Mesenchymal stem cell (in vitro differentiated cells and primary cell): ENCODE data around the gene SAPCD2.

ENCODE experiments used
- DNase-seq: peaks from one replicate; pipeline ENCODE4 v3.0.0-alpha.2; 2013
- H2AFZ ChIP-seq: one replicate; pipeline ENCODE4 v1.6.1; 2013; ENCODE audit warnings: low read depth, mild to moderate bottlenecking, control low read depth, inconsistent platforms, low read length, moderate library complexity
- H2AK5ac ChIP-seq: 2 replicates; pipeline ENCODE4 v1.6.1; 2013; ENCODE audit warnings: low read length, moderate library complexity, mild to moderate bottlenecking, inconsistent platforms; ENCODE audit not compliant: severe bottlenecking
- H2BK120ac ChIP-seq: one replicate; pipeline ENCODE4 v1.6.1; 2013; ENCODE audit warnings: low read depth, mild to moderate bottlenecking, inconsistent platforms, low read length, moderate library complexity
- H2BK12ac ChIP-seq, 2 experiments: one replicate each; pipeline ENCODE4 v1.6.1; 2013; ENCODE audit warnings: inconsistent platforms in 2 of 2, low read length in 2 of 2, mild to moderate bottlenecking in 2 of 2, moderate library complexity in 2 of 2, control low read depth in 1 of 2
- H2BK15ac ChIP-seq: one replicate; pipeline ENCODE4 v1.6.1; 2013; ENCODE audit warnings: mild to moderate bottlenecking, low read depth, inconsistent platforms; ENCODE audit not compliant: poor library complexity, severe bottlenecking
- H2BK5ac ChIP-seq: 2 replicates; pipeline ENCODE4 v1.6.1; 2013; ENCODE audit warnings: low read depth, mild to moderate bottlenecking, low read length, control low read depth, inconsistent platforms; ENCODE audit not compliant: poor library complexity, severe bottlenecking
- H3K14ac ChIP-seq, 2 experiments: one replicate each; pipeline ENCODE4 v1.6.1; 2013; ENCODE audit warnings: inconsistent platforms in 2 of 2, low read length in 2 of 2, control low read depth in 1 of 2, mild to moderate bottlenecking in 1 of 2, moderate library complexity in 1 of 2
- H3K18ac ChIP-seq, 2 experiments: one replicate each; pipeline ENCODE4 v1.6.1; 2013; ENCODE audit warnings: inconsistent platforms in 2 of 2, low read length in 2 of 2, control low read depth in 1 of 2, low read depth in 1 of 2, mild to moderate bottlenecking in 1 of 2
- H3K23ac ChIP-seq, 2 experiments: one replicate each; pipeline ENCODE4 v1.6.1; 2013; ENCODE audit warnings: inconsistent platforms in 2 of 2, low read length in 2 of 2, mild to moderate bottlenecking in 2 of 2, moderate library complexity in 2 of 2, control low read depth in 1 of 2
- H3K27ac ChIP-seq: 2 replicates; pipeline ENCODE4 v1.5.1; 2013; ENCODE audit warnings: mild to moderate bottlenecking, moderate library complexity, low read length, control low read depth, inconsistent platforms; ENCODE audit not compliant: poor library complexity, severe bottlenecking
- H3K27me3 ChIP-seq, 2 experiments: 2 replicates each; pipeline versions ENCODE4 v1.6.1 to v1.7.0; 2013; ENCODE audit warnings: low read length in 2 of 2, mild to moderate bottlenecking in 2 of 2, moderate library complexity in 2 of 2, control low read depth in 1 of 2, inconsistent platforms in 1 of 2; ENCODE audit not compliant: control insufficient read depth in 1 of 2, insufficient read depth in 1 of 2
- H3K36me3 ChIP-seq, 2 experiments: 2 replicates each; pipeline versions ENCODE4 v1.6.1 to v1.7.0; 2013; ENCODE audit warnings: low read length in 2 of 2, control low read depth in 1 of 2, inconsistent platforms in 1 of 2, low read depth in 1 of 2, mild to moderate bottlenecking in 1 of 2; ENCODE audit not compliant: insufficient read depth in 2 of 2, control insufficient read depth in 1 of 2
- H3K4ac ChIP-seq, 2 experiments: one replicate each; pipeline ENCODE4 v1.6.1; 2013; ENCODE audit warnings: inconsistent platforms in 2 of 2, low read length in 2 of 2, mild to moderate bottlenecking in 2 of 2, moderate library complexity in 2 of 2, control low read depth in 1 of 2, low read depth in 1 of 2
- H3K4me1 ChIP-seq: 2 replicates; pipeline ENCODE4 v1.6.1; 2013; ENCODE audit warnings: low read depth, low read length, control low read depth; ENCODE audit not compliant: control insufficient read depth, insufficient read depth
- H3K4me2 ChIP-seq: 2 replicates; pipeline ENCODE4 v1.6.1; 2013; ENCODE audit warnings: low read length, mild to moderate bottlenecking, inconsistent platforms; ENCODE audit not compliant: poor library complexity, severe bottlenecking
- H3K4me3 ChIP-seq, 2 experiments: 2 replicates each; pipeline versions ENCODE4 v1.5.1 to v1.7.0; 2013; ENCODE audit warnings: low read length in 2 of 2, mild to moderate bottlenecking in 2 of 2, control low read depth in 1 of 2, low read depth in 1 of 2; ENCODE audit not compliant: insufficient read depth in 1 of 2
- H3K79me1 ChIP-seq: replicated peaks from 2 replicates; pipeline ENCODE4 v1.6.1; 2013; ENCODE audit warnings: mild to moderate bottlenecking, control low read depth, low read length, inconsistent platforms; ENCODE audit not compliant: poor library complexity, severe bottlenecking
- H3K9ac ChIP-seq: 2 replicates; pipeline ENCODE4 v1.7.0; 2013; ENCODE audit warnings: mild to moderate bottlenecking, low read length, moderate library complexity
- H3K9me3 ChIP-seq: 2 replicates; pipeline ENCODE4 v1.7.0; 2013; ENCODE audit warnings: mild to moderate bottlenecking, low read length; ENCODE audit not compliant: control insufficient read depth
- H4K8ac ChIP-seq: one replicate; pipeline ENCODE4 v1.6.1; 2013; ENCODE audit warnings: inconsistent platforms, mild to moderate bottlenecking, low read length, moderate library complexity
- H4K91ac ChIP-seq: one replicate; pipeline ENCODE4 v1.6.1; 2013; ENCODE audit warnings: mild to moderate bottlenecking, low read length, inconsistent platforms
- WGBS: methylation state at CpG from one replicate; pipeline ENCODE4 v1.1.7; 2013; ENCODE audit warnings: mixed read lengths; 5-methylcytosine and 5-hydroxymethylcytosine counted together

SAPCD2 gene

DNA sequence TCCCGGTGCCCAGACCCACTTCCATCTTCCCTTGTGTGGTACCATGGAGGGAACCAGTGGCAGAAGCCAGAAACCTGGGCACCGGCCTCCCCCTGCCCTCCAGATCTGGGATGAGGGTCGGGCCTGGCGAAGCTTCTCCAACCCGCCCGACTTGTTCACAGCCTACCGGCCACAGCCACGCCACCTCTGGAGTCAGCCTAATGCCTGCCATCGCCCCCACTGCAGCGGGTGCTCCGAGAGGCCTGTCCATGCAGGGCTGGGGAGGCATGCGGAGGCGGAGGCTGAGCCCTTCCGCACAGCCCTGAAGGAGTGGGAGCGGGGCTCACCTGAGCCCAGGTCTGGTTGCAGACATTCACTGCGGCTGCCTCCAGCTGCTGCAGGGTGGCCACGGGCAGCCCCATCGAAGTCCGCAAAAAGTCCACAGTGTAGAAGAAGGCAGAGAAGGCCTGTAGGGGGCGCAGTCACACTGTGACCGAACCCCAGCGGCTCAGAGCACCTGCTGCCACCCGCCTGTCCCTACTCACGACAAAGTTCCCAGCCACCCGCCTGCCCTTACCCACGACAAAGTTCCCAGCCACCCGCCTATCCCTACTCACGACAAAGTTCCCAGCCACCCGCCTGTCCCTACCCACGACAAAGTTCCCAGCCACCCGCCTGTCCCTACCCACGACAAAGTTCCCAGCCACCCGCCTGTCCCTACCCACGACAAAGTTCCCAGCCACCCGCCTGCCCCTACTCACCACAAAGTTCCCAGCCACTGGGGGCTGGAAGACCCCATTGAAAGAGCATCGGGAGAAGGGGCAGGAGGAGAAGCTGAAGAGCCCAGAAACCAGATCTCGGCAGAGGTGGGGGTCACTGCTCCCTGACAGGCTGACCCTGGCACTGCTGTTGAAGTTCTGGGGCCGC, 20.6 kb downstream of the SAPCD2 start:
- 48% methylated on average over 38 of the region's 38 CpGs for WGBS
- no peak overlapping the region for H3K14ac ChIP-seq
- no peak overlapping the region for H3K27ac ChIP-seq
- no peak overlapping the region for H3K4ac ChIP-seq
- no peak overlapping the region for H2BK15ac ChIP-seq
- no peak overlapping the region for H4K91ac ChIP-seq
- H4K8ac ChIP-seq: no peak overlapping the region
- no peak overlapping the region for H2BK12ac ChIP-seq
- peak; percentile 32 for DNase-seq
- no peak overlapping the region for H3K4me2 ChIP-seq
- no peak overlapping the region for H3K4me3 ChIP-seq
- H3K4me1 ChIP-seq: peaks cover 30% of the 10 kb centered on the region
- H3K9ac ChIP-seq: no peak overlapping the region
- no peak overlapping the region for H2AFZ ChIP-seq
- H3K23ac ChIP-seq: peak overlapping the region in 1 of 2 experiments; percentile 51
- no peaks in the 10 kb centered on the region for H3K79me1 ChIP-seq
- H2BK5ac ChIP-seq: no peak overlapping the region
- no peak overlapping the region for H2AK5ac ChIP-seq
- no peaks in the 10 kb centered on the region for H3K9me3 ChIP-seq
- H3K27me3 ChIP-seq: peaks cover 73 to 79% of the 10 kb centered on the region in 2 experiments
- H3K18ac ChIP-seq: no peak overlapping the region
- no peaks in the 10 kb centered on the region for H3K36me3 ChIP-seq
- no peak overlapping the region for H2BK120ac ChIP-seq

DNA sequence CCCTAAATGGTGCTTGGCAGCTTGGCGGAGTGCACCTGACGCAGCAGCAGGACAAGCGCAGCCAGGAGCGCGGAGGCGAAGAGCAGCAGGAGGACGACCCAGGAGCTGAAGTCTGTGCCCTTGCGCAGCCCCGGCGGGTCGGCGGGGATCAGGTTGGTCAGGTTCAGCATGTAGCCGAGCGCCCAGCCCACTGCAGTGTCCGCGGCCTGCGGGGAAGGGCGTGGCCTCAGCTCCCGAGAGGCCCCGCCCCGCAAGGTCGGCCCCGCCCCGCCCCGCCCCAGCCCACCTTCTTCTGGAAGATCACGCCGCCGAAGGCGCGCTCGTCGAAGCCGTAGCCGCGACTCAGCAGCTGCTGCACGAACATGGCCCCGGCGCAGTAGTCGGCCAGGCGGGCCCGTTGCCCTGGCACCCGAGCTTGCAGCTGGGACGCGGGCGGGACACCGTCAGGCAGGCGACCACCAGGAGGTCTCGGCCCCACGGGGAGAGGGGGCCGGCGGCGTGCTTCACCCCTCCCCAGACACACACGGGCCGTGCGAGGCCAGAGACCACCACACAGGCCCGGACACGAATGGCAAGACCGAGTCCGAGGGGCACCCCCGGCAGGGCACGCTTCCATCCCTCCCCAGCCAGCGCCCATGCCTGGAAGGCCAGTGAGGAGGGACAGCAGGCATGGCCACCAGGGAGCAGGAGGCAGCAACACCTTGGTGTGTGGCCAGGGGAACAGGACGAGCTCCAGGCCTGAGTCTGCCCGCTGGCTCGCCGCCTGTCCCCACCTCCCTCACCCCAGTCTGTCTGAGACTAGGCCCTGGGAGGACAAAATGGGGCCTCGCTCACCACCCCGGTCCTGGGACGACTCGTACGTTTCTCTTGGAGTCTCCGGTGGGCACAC, 21.5 kb downstream of the SAPCD2 start:
- Histone ChIP-seq H2BK15ac (no peak overlapping the region), H3K27ac (no peak overlapping the region), H2BK120ac (no peak overlapping the region), H3K4me2 (no peak overlapping the region), H3K9ac (no peak overlapping the region), H3K23ac (peak overlapping the region in 1 of 2 experiments; percentile 53), H3K4me1 (peaks cover 34% of the 10 kb centered on the region), H3K4ac (no peak overlapping the region), H3K79me1 (no peaks in the 10 kb centered on the region), H2BK5ac (no peak overlapping the region), H3K27me3 (peaks cover 64 to 81% of the 10 kb centered on the region in 2 experiments), H2AK5ac (no peak overlapping the region), H2BK12ac (no peak overlapping the region), H3K36me3 (no peaks in the 10 kb centered on the region), H2AFZ (no peak overlapping the region), H3K4me3 (no peak overlapping the region), H4K8ac (no peak overlapping the region), H4K91ac (no peak overlapping the region), H3K9me3 (no peaks in the 10 kb centered on the region), H3K14ac (no peak overlapping the region), H3K18ac (no peak overlapping the region)
- no peak for DNase-seq
- 62% methylated on average over 48 of the region's 72 CpGs for WGBS

DNA sequence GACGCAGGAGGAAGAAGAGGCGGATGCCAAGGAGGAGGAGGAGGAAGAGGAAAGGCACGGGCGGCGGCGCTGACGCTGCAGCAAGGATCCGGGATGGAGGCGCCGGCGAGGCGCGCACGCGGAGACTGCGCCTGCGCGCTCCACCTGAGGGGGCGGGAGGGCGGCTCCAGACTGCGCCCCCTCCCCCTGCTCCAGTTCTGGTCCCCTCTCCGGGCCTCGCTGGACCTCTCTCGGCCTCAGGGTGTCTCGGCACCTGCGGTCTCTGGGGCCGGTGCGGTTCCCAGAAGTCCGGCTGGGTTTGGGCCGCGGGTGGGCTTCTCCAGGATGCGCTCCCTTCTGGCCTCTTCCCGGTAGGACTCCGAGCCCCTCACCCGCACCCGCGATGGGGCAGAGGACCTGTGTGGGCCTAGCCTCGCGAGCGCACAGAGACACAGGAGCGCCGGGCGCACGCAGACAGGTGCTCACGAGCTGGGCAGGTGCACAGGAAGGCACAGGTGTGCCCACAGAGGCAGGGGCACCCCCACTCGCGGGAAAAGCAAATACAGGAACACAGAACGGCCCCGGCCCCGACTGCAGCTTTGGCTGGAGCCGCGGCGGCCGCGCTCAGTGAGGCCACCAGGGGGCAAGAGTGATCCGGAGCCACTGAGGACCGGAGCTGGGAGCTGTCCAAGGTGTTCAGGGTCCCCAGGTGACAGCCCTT, 24.1 kb downstream of the SAPCD2 start, which contains the start of gene NPDC1:
Gene NPDC1, minus strand, starts transcription at position 90 of the 700 bp plus-strand sequence. CDS start 188 bp downstream, outside the sequence.
- Histone ChIP-seq H4K8ac (peak within 1 kb of the TSS; percentile 55), H2BK120ac (peak within 1 kb of the TSS; percentile 42), H3K27ac (no peak within 1 kb of the TSS), H2BK15ac (no peak within 1 kb of the TSS), H3K36me3 (peaks cover 0 to 8% of the 10 kb centered on the region in 2 experiments), H3K79me1 (no peaks in the 10 kb centered on the region), H3K4me2 (peak within 1 kb of the TSS; percentile 91), H3K23ac (peak within 1 kb of the TSS in 1 of 2 experiments; percentile 94), H2AFZ (peak within 1 kb of the TSS; percentile 96), H3K4me1 (peaks cover 27% of the 10 kb centered on the region), H2AK5ac (no peak within 1 kb of the TSS), H3K4me3 (peak within 1 kb of the TSS; percentile 63 to 82), H3K18ac (peak within 1 kb of the TSS in 1 of 2 experiments; percentile 42), H3K27me3 (peaks cover 37 to 70% of the 10 kb centered on the region in 2 experiments), H3K9ac (peak within 1 kb of the TSS; percentile 72), H4K91ac (peak within 1 kb of the TSS; percentile 54), H3K14ac (peak within 1 kb of the TSS in 1 of 2 experiments; percentile 81), H2BK5ac (no peak within 1 kb of the TSS), H3K4ac (no peak within 1 kb of the TSS), H3K9me3 (no peaks in the 10 kb centered on the region), H2BK12ac (peak within 1 kb of the TSS in 1 of 2 experiments; percentile 37)
- 1% methylated on average over 52 of the region's 57 CpGs for WGBS
- DNase-seq: peak; percentile 75
